Measurements from ENCODE around the gene CDADC1.

DNA sequence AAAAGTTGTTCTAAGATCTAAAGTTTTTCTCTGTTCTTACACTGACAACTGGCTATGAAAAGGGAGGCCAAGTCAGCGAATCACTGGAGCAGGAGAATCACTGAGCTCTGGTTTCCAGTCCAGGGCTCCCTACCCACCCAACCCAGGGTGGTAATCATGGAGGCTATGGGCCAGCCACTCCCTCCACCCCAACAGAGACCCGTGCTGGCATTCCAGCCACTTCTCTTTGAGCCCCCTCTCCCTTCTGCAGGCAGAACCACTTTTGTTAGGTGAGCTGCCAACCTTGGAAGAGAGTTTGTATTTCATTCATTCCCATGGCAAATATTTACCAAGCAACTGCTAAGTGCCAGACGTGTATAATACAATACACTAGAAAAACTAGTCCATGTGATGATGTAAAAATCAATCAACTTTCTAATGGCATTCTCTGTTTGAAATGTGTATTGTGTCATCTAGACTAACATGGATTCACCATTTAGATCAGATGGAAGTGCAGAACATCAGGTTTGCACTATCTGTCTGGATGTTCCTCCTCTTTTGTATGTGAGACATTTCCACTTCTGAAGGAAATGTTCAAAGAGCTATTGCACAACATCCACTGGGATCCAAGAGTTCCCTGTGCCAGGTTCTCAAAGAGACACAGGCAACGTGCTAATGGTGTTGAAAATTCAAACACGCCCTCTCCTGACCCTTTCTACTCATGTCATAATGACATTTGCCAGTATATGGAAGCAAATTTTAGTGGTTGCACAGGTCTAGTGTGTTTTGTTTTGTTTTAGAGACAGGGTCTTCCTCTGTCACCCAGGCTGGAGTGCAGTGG is 22.3 kb upstream of the CDADC1 start:
- TF ChIP-seq, protein P1, sequence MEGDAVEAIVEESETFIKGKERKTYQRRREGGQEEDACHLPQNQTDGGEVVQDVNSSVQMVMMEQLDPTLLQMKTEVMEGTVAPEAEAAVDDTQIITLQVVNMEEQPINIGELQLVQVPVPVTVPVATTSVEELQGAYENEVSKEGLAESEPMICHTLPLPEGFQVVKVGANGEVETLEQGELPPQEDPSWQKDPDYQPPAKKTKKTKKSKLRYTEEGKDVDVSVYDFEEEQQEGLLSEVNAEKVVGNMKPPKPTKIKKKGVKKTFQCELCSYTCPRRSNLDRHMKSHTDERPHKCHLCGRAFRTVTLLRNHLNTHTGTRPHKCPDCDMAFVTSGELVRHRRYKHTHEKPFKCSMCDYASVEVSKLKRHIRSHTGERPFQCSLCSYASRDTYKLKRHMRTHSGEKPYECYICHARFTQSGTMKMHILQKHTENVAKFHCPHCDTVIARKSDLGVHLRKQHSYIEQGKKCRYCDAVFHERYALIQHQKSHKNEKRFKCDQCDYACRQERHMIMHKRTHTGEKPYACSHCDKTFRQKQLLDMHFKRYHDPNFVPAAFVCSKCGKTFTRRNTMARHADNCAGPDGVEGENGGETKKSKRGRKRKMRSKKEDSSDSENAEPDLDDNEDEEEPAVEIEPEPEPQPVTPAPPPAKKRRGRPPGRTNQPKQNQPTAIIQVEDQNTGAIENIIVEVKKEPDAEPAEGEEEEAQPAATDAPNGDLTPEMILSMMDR (conservative IDR thresholded peaks at IDR 0.05 in 1 of 2, IDR thresholded peaks at IDR 0.05 in 1 of 2; ENCODE audit: low read depth in 1 of 2, low read length in 2 of 2) = no peak
- TF ChIP-seq EZH2 (IDR thresholded peaks at IDR 0.05; ENCODE audit: low read length, missing control alignments) = no peak
